ENCODE data around the gene DNAJA4. TPM values are rescaled to one million over a fixed set of nuclear protein-coding genes. Genes with fewer than 3 reads are reported as not detected.

Gene DNAJA4
- total and polyA plus RNA-seq, 2 experiments from 2014 or later: 5.0 to 12.5 TPM

GRCh38 chr15:78290222-78290621 lies 25.9 kb downstream of the DNAJA4 start (continued):
- TF ChIP-seq REST (IDR thresholded peaks at IDR 0.05; ENCODE audit: unreplicated experiment) (no peak), ZNF331 (CRISPR knock-in tag; IDR thresholded peaks at IDR 0.05; ENCODE audit: low read depth) (no peak), POLR2AphosphoS5 (IDR thresholded peaks at IDR 0.05; ENCODE audit: low read depth) (no peak)

GRCh38 chr15:78291052-78291451 lies 26.7 kb downstream of the DNAJA4 start:
- ATAC-seq (no peak), DNase-seq (ENCODE audit: low spot score) (no peak)
- no peak overlapping the region for H3K4me2 ChIP-seq
- H3K9me3 Mint-ChIP-seq: no peaks in the 10 kb centered on the region
- H3K4me3 Mint-ChIP-seq: no peak overlapping the region
- H3K36me3 Mint-ChIP-seq (ENCODE audit: low read depth): peaks cover 3% of the 10 kb centered on the region; the same call in 2 of the 3 replicates
- peaks cover 20% of the 10 kb centered on the region for H3K36me3 ChIP-seq (ENCODE audit: insufficient read depth)
- H3F3A ChIP-seq (replicated peaks; ENCODE audit: low read depth): no peaks in the 10 kb centered on the region
- no peak overlapping the region for H2AFZ ChIP-seq
- no peak overlapping the region for H3K27ac Mint-ChIP-seq
- no peak overlapping the region for H3K27ac ChIP-seq (ENCODE audit: low read depth)
- H3K27me3 Mint-ChIP-seq (ENCODE audit: insufficient read depth, low read depth, poor library complexity): peaks cover 4% of the 10 kb centered on the region
- no peaks in the 10 kb centered on the region for H3K9me2 ChIP-seq (ENCODE audit: insufficient read depth)
- H3K27me3 ChIP-seq (ENCODE audit: insufficient read depth): no peaks in the 10 kb centered on the region
- no peaks in the 10 kb centered on the region for H3K4me1 Mint-ChIP-seq
- H3K4me3 ChIP-seq: no peak overlapping the region
- no peaks in the 10 kb centered on the region for H3K4me1 ChIP-seq (ENCODE audit: insufficient read depth)
- H4K20me1 ChIP-seq (replicated peaks; ENCODE audit: insufficient read depth): no peaks in the 10 kb centered on the region; the same call in 1 of the 2 replicates
- H3K79me2 ChIP-seq (replicated peaks; ENCODE audit: insufficient read depth): no peaks in the 10 kb centered on the region; the same call in 1 of the 2 replicates
- TF ChIP-seq ETS1 (IDR thresholded peaks at IDR 0.05) (no peak), JUNB (IDR thresholded peaks at IDR 0.05; ENCODE audit: unreplicated experiment) (no peak), ZNF114 (CRISPR knock-in tag; IDR thresholded peaks at IDR 0.05) (no peak), ZNF462 (CRISPR knock-in tag; IDR thresholded peaks at IDR 0.05) (no peak), CTCF (conservative IDR thresholded peaks at IDR 0.05; ENCODE audit: low read depth in 2 of 2) (no peak), EZH2 (IDR thresholded peaks at IDR 0.05; ENCODE audit: low read depth, unreplicated experiment) (no peak), NANOG (IDR thresholded peaks at IDR 0.05; ENCODE audit: borderline replicate concordance) (no peak)
